GM12892 (cell line): ENCODE data around the gene KLF1.

ENCODE experiments used
- DNase-seq: peaks from one replicate; pipeline ENCODE4 v3.0.0; 2011; ENCODE audit not compliant: insufficient read length
- FAIRE-seq: peaks from 2 replicates; lab custom pipeline; 2011; peaks lifted over from hg19 to GRCh38; lab: Jason Lieb, UNC
- POLR2A ChIP-seq: IDR thresholded peaks from 2 replicates; pipeline ENCODE4 v1.6.1; 2011; ENCODE audit warnings: low read depth, low read length, control low read depth
- POLR2AphosphoS5 ChIP-seq: IDR thresholded peaks from 2 replicates; pipeline ENCODE4 v1.6.1; 2011; ENCODE audit warnings: low read depth, low read length, control low read depth
- TAF1 ChIP-seq: IDR thresholded peaks from 2 replicates; pipeline ENCODE4 v1.6.1; 2011; ENCODE audit warnings: low read depth, mild to moderate bottlenecking, control low read depth, low read length, borderline replicate concordance

Gene KLF1

GRCh38 chr19:12838182-12838885 is 48.7 kb downstream of the KLF1 start, which contains the start of gene MAST1:
Gene MAST1, plus strand, starts transcription at chr19:12838515. Its CDS starts 58 bp downstream, at chr19:12838573.
- peak; percentile 70 for FAIRE-seq

GRCh38 chr19:12837225-12837624 is 49.8 kb downstream of the KLF1 start:
- no peak for FAIRE-seq
- TF ChIP-seq POLR2A (no peak), POLR2AphosphoS5 (no peak), TAF1 (no peak)
- no peak for DNase-seq

More at GRCh38 chr19:12838182-12838885, 48.7 kb downstream of the KLF1 start, which contains the start of gene MAST1:
- TF ChIP-seq POLR2AphosphoS5 = no peak
- no peak for TF ChIP-seq POLR2A
- no peak for TF ChIP-seq TAF1
- DNase-seq = peak; percentile 73

- TF ChIP-seq POLR2AphosphoS5 (no peak), POLR2A (no peak), TAF1 (no peak)
- FAIRE-seq = no peak
- DNase-seq = no peak
Observed at GRCh38 chr19:12836529-12836863, 50.5 kb downstream of the KLF1 start.

- FAIRE-seq = no peak
- no peak for DNase-seq
- no peak for TF ChIP-seq POLR2A
- TF ChIP-seq TAF1 = no peak
- TF ChIP-seq POLR2AphosphoS5 = no peak
Observed at GRCh38 chr19:12834976-12835757, 51.8 kb downstream of the KLF1 start.

- DNase-seq (no peak), FAIRE-seq (no peak)
- TF ChIP-seq POLR2A = no peak
- TF ChIP-seq TAF1 = no peak
- TF ChIP-seq POLR2AphosphoS5 = no peak
Observed at GRCh38 chr19:12834566-12834943, 52.4 kb downstream of the KLF1 start, which contains the start of gene RTBDN. Gene RTBDN, minus strand, starts transcription at chr19:12834579. Its CDS starts 4,600 bp downstream, at chr19:12829979.
